Neuronal stem cell (in vitro differentiated cells): ENCODE measurements around the gene DGKG.

Experiments
- DNase-seq: peaks from one replicate; pipeline ENCODE4 v3.0.0-alpha.2; 2013; ENCODE audit warnings: low spot score
- H2AFZ ChIP-seq: one replicate; pipeline ENCODE4 v1.6.1; 2013; ENCODE audit warnings: mild to moderate bottlenecking, low read length, inconsistent platforms
- H2AK5ac ChIP-seq: 2 replicates; pipeline ENCODE4 v1.6.1; 2013; ENCODE audit warnings: low read depth, mild to moderate bottlenecking, inconsistent platforms, low read length, moderate library complexity, mixed read lengths
- H2BK120ac ChIP-seq: 2 replicates; pipeline ENCODE4 v1.6.1; 2013; ENCODE audit warnings: low read depth, mild to moderate bottlenecking, inconsistent platforms, low read length, moderate library complexity, mixed read lengths
- H2BK12ac ChIP-seq: one replicate; pipeline ENCODE4 v1.6.1; 2013; ENCODE audit warnings: low read length, inconsistent platforms
- H2BK15ac ChIP-seq: 2 replicates; pipeline ENCODE4 v1.6.1; 2013; ENCODE audit warnings: mild to moderate bottlenecking, low read length, inconsistent platforms, mixed read lengths
- H2BK5ac ChIP-seq: one replicate; pipeline ENCODE4 v1.6.1; 2013; ENCODE audit warnings: inconsistent platforms, mild to moderate bottlenecking, low read length, moderate library complexity
- H3K14ac ChIP-seq: one replicate; pipeline ENCODE4 v1.6.1; 2013; ENCODE audit warnings: low read length, inconsistent platforms
- H3K18ac ChIP-seq: 2 replicates; pipeline ENCODE4 v1.6.1; 2013; ENCODE audit warnings: low read length, inconsistent platforms
- H3K23ac ChIP-seq: 2 replicates; pipeline ENCODE4 v1.6.1; 2013; ENCODE audit warnings: low read depth, mild to moderate bottlenecking, mixed read lengths, low read length, inconsistent platforms; ENCODE audit not compliant: poor library complexity
- H3K27ac ChIP-seq: replicated peaks from 3 replicates; pipeline ENCODE4 v1.5.1; 2013; ENCODE audit warnings: low read length, inconsistent platforms
- H3K27me3 ChIP-seq, 3 experiments: 2 replicates each; pipeline ENCODE4 v1.6.1; 2013; ENCODE audit warnings: low read length in 3 of 3, mild to moderate bottlenecking in 2 of 3, inconsistent platforms in 1 of 3, low read depth in 1 of 3, mixed read lengths in 1 of 3, moderate library complexity in 1 of 3; ENCODE audit not compliant: control insufficient read depth in 3 of 3, insufficient read depth in 3 of 3
- H3K36me3 ChIP-seq, 2 donors: replicated peaks in 1 of 2; 2 replicates each; pipeline ENCODE4 v1.6.1; 2013; ENCODE audit warnings: low read length in 2 of 2; ENCODE audit not compliant: control insufficient read depth in 2 of 2, insufficient read depth in 2 of 2
- H3K4ac ChIP-seq: 2 replicates; pipeline ENCODE4 v1.6.1; 2013; ENCODE audit warnings: inconsistent platforms, mild to moderate bottlenecking, low read length, moderate library complexity
- H3K4me1 ChIP-seq, 2 donors: 1 replicate in 1 of 2; 2 replicates in 1 of 2; pipeline ENCODE4 v1.6.1; 2013; ENCODE audit warnings: low read length in 2 of 2, low read depth in 1 of 2; ENCODE audit not compliant: control insufficient read depth in 2 of 2, insufficient read depth in 1 of 2
- H3K4me2 ChIP-seq: one replicate; pipeline ENCODE4 v1.6.1; 2013; ENCODE audit warnings: mild to moderate bottlenecking, low read length, inconsistent platforms; ENCODE audit not compliant: insufficient read depth, poor library complexity, severe bottlenecking
- H3K4me3 ChIP-seq, 2 donors: 2 replicates each; pipeline ENCODE4 v1.5.1; 2013; ENCODE audit warnings: low read length in 2 of 2, mild to moderate bottlenecking in 2 of 2, inconsistent platforms in 1 of 2, moderate library complexity in 1 of 2
- H3K79me1 ChIP-seq: one replicate; pipeline ENCODE4 v1.6.1; 2013; ENCODE audit warnings: low read depth, mild to moderate bottlenecking, inconsistent platforms, low read length, moderate library complexity
- H3K9ac ChIP-seq: one replicate; pipeline ENCODE4 v1.6.1; 2013; ENCODE audit warnings: mild to moderate bottlenecking, low read depth, low read length, inconsistent platforms; ENCODE audit not compliant: poor library complexity
- H3K9me3 ChIP-seq, 2 donors: replicated peaks in 1 of 2; 2 replicates each; pipeline versions ENCODE3 to v1.6.1; 2013; ENCODE audit warnings: low read length in 2 of 2, mild to moderate bottlenecking in 2 of 2, inconsistent platforms in 1 of 2, low read depth in 1 of 2, mixed read lengths in 1 of 2, moderate library complexity in 1 of 2; ENCODE audit not compliant: control insufficient read depth in 2 of 2, insufficient read depth in 1 of 2
- H4K8ac ChIP-seq: one replicate; pipeline ENCODE4 v1.6.1; 2013; ENCODE audit warnings: low read depth, mild to moderate bottlenecking, inconsistent platforms, low read length, moderate library complexity
- H4K91ac ChIP-seq: one replicate; pipeline ENCODE4 v1.6.1; 2013; ENCODE audit warnings: low read length, low read depth, mild to moderate bottlenecking, inconsistent platforms; ENCODE audit not compliant: poor library complexity
- WGBS, 2 donors: extraction: QIAGEN DNeasy Blood & Tissue Kit; methylation state at CpG; one replicate each; pipeline ENCODE4 v1.1.7; 2013; ENCODE audit warnings: missing lambda C conversion rate in 2 of 2, mixed read lengths in 1 of 2; ENCODE audit not compliant: insufficient read length in 2 of 2, insufficient replicate concordance in 1 of 2; ENCODE audit errors: extremely low coverage in 2 of 2; 5-methylcytosine and 5-hydroxymethylcytosine counted together

Gene DGKG

GRCh38 chr3:186098740-186099139 lies 263.3 kb downstream of the DGKG start:
- peaks cover 31 to 44% of the 10 kb centered on the region in 2 donors for H3K4me1 ChIP-seq
- no peak overlapping the region for H2AFZ ChIP-seq
- H3K14ac ChIP-seq = no peak overlapping the region
- peak overlapping the region; percentile 95 for H3K27ac ChIP-seq
- no peaks in the 10 kb centered on the region for H3K9me3 ChIP-seq
- H3K36me3 ChIP-seq = peaks cover 0 to 34% of the 10 kb centered on the region in 2 donors
- H3K4ac ChIP-seq = no peak overlapping the region
- H3K4me2 ChIP-seq = no peak overlapping the region
- no peak overlapping the region for H2BK12ac ChIP-seq
- no peaks in the 10 kb centered on the region for H3K79me1 ChIP-seq
- H2BK15ac ChIP-seq = no peak overlapping the region
- H2AK5ac ChIP-seq = no peak overlapping the region
- no peak overlapping the region for H3K4me3 ChIP-seq
- no peak overlapping the region for H3K9ac ChIP-seq
- H2BK5ac ChIP-seq = no peak overlapping the region
- no peak overlapping the region for H2BK120ac ChIP-seq
- H3K18ac ChIP-seq = no peak overlapping the region
- WGBS, 2 donors = no CpG with 5 or more reads among the region's 3 CpGs
- H3K27me3 ChIP-seq = no peaks in the 10 kb centered on the region
- no peak overlapping the region for H4K91ac ChIP-seq
- no peak overlapping the region for H3K23ac ChIP-seq
- H4K8ac ChIP-seq = no peak overlapping the region
- no peak for DNase-seq

GRCh38 chr3:186097663-186098451 lies 264.2 kb downstream of the DGKG start:
- peak overlapping the region; percentile 47 for H3K9ac ChIP-seq
- H2BK120ac ChIP-seq = no peak overlapping the region
- no peak overlapping the region for H2BK15ac ChIP-seq
- WGBS, 2 donors = no CpG with 5 or more reads among the region's 16 CpGs
- peak overlapping the region; percentile 46 to 63 for H3K4me3 ChIP-seq
- H3K9me3 ChIP-seq = no peaks in the 10 kb centered on the region
- H3K27ac ChIP-seq = peak overlapping the region; percentile 95
- peak overlapping the region; percentile 82 for H2AFZ ChIP-seq
- H3K79me1 ChIP-seq = no peaks in the 10 kb centered on the region
- peaks cover 26 to 44% of the 10 kb centered on the region in 2 donors for H3K4me1 ChIP-seq
- peak overlapping the region; percentile 76 for H2BK5ac ChIP-seq
- no peak overlapping the region for H4K8ac ChIP-seq
- peak overlapping the region; percentile 29 for H3K18ac ChIP-seq
- H3K4me2 ChIP-seq = peak overlapping the region; percentile 71
- no peaks in the 10 kb centered on the region for H3K27me3 ChIP-seq
- no peak overlapping the region for H3K4ac ChIP-seq
- peak; percentile 96 for DNase-seq
- H4K91ac ChIP-seq = no peak overlapping the region
- no peak overlapping the region for H3K14ac ChIP-seq
- H3K23ac ChIP-seq = no peak overlapping the region
- peaks cover 0 to 26% of the 10 kb centered on the region in 2 donors for H3K36me3 ChIP-seq
- H2AK5ac ChIP-seq = no peak overlapping the region
- no peak overlapping the region for H2BK12ac ChIP-seq

GRCh38 chr3:186097317-186097662 lies 264.7 kb downstream of the DGKG start:
- Histone ChIP-seq H2AFZ (peak overlapping the region; percentile 82), H2BK120ac (no peak overlapping the region), H3K23ac (no peak overlapping the region), H3K18ac (no peak overlapping the region), H3K14ac (no peak overlapping the region), H4K8ac (no peak overlapping the region), H3K4me1 (peaks cover 26 to 41% of the 10 kb centered on the region in 2 donors), H3K36me3 (peaks cover 0 to 27% of the 10 kb centered on the region in 2 donors), H3K4me2 (no peak overlapping the region), H3K9me3 (no peaks in the 10 kb centered on the region), H2BK15ac (no peak overlapping the region), H3K4me3 (peak overlapping the region in 1 of 2 donors; percentile 46), H4K91ac (no peak overlapping the region), H2BK5ac (no peak overlapping the region), H3K27ac (peak overlapping the region; percentile 95), H2BK12ac (no peak overlapping the region), H3K27me3 (no peaks in the 10 kb centered on the region), H2AK5ac (no peak overlapping the region), H3K79me1 (no peaks in the 10 kb centered on the region), H3K9ac (no peak overlapping the region), H3K4ac (no peak overlapping the region)
- no CpG with 5 or more reads among the region's 4 CpGs for WGBS, 2 donors
- no peak for DNase-seq
